ENCODE results near the gene LGALSL. TPM values are rescaled to one million over a fixed set of nuclear protein-coding genes. Genes with fewer than 3 reads are reported as not detected.

Gene LGALSL
- total RNA-seq, 2 experiments from 2014 or later = 3.2 to 4.5 TPM

DNA sequence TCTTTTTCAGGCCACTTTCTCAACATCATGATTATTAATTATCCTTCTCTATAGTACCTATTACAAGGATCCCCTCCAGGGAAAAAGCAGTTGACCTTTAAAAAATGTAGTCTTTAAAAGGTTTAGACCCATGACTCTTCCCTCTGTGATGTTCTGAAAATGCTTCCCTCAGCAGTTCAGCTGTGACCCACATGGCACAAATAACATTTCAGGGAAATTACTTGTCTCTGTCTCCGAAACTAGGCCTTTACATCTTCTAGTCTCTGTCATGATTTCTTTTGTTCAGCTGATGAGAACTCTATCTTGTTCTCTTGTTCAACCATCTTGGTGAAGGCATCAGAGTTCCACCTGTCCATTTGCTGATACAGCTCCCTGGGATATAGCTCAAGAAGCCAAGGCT, 28.3 kb downstream of the LGALSL start:
- no peak overlapping the region for H3K4me3 ChIP-seq (ENCODE audit: low read depth, low read length, poor library complexity, severe bottlenecking)
- H3K27ac ChIP-seq (ENCODE audit: low read depth, low read length, poor library complexity, severe bottlenecking) = no peak overlapping the region
- H3K4me2 ChIP-seq (ENCODE audit: low read length) = no peak overlapping the region
- no peaks in the 10 kb centered on the region for H4K20me1 ChIP-seq (ENCODE audit: insufficient read depth, low read length)
- no peaks in the 10 kb centered on the region for H3K9me2 ChIP-seq (ENCODE audit: insufficient read depth, low read length)
- H3K4me1 ChIP-seq (ENCODE audit: insufficient read depth, low read length, poor library complexity, severe bottlenecking) = no peaks in the 10 kb centered on the region
- no peaks in the 10 kb centered on the region for H3K36me3 ChIP-seq (ENCODE audit: insufficient read depth, low read length)
- H3K79me2 ChIP-seq (ENCODE audit: insufficient read depth, low read depth, low read length) = no peaks in the 10 kb centered on the region
- no peaks in the 10 kb centered on the region for H3K9me3 ChIP-seq (ENCODE audit: low read length)
- BruUV-seq (replicated peaks) = no TSS peak
- no peak overlapping the region for H2AFZ ChIP-seq (ENCODE audit: low read length)
- ChIA-PET POLR2A (interaction anchor here (0.5 to 0.7 kb wide), 2 partner anchors 32 to 459 kb away, joined by 3 to 4 read pairs; no protein-coding TSS in a partner anchor), CTCF (ENCODE audit: unreplicated experiment) (interaction anchor here (1.6 kb wide), 1 partner anchor 151 kb away, joined by 7 read pairs; no protein-coding TSS in a partner anchor)
- TF ChIP-seq EZH2phosphoT487 (IDR thresholded peaks at IDR 0.05; ENCODE audit: borderline replicate concordance, low read depth, low read length) = no peak
- TF ChIP-seq, protein P1, sequence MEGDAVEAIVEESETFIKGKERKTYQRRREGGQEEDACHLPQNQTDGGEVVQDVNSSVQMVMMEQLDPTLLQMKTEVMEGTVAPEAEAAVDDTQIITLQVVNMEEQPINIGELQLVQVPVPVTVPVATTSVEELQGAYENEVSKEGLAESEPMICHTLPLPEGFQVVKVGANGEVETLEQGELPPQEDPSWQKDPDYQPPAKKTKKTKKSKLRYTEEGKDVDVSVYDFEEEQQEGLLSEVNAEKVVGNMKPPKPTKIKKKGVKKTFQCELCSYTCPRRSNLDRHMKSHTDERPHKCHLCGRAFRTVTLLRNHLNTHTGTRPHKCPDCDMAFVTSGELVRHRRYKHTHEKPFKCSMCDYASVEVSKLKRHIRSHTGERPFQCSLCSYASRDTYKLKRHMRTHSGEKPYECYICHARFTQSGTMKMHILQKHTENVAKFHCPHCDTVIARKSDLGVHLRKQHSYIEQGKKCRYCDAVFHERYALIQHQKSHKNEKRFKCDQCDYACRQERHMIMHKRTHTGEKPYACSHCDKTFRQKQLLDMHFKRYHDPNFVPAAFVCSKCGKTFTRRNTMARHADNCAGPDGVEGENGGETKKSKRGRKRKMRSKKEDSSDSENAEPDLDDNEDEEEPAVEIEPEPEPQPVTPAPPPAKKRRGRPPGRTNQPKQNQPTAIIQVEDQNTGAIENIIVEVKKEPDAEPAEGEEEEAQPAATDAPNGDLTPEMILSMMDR (conservative IDR thresholded peaks at IDR 0.05; ENCODE audit: low read length) = no peak
- DNase-seq (ENCODE audit: low spot score) = no peak
- intact Hi-C loops (cut with micrococcal nuclease; ENCODE audit: unreplicated experiment) = no loop called here

DNA sequence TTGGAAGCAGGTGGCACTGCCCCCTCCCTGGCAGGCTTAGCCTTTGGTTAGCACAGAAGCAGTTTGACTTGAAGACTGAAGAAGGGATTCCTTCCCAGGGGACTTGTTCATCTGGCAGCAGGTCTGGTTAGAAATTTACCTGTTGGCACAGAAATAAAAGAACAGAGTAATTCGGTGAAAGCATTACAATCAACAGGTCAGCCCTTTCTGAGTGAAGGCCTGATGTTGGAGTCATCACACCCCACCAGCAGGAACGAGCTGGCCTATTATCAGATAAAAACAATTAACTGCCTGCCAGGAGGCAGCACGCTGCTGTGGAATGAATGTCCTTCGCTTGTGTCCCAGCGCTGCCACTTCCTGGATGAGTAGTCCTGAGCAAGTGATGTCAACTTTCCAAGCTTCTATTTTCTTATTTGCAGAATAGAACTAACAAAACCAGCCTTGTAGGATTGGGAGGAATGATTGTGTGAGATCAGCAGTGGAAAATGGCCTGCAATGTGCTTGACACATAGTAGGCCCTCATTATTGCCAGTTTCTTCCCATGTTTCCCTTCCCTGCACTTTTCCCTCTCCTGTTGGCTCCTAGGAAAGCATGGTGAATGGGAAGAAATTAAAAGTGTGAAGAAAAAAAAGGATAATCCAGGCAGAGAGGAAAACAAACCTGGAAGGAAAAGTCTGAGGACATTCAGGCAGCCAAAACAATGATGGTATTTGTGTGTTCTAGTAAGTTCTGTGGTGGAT, 29.0 kb downstream of the LGALSL start:
- intact Hi-C loops (cut with micrococcal nuclease; ENCODE audit: unreplicated experiment) = no loop called here
- ChIA-PET POLR2A (interaction anchor here (0.7 kb wide), 1 partner anchor 31 kb away, joined by 4 read pairs; no protein-coding TSS in a partner anchor), CTCF (ENCODE audit: unreplicated experiment) (interaction anchor here (1.6 kb wide), 1 partner anchor 152 kb away, joined by 7 read pairs; no protein-coding TSS in a partner anchor)
- no TSS peak for BruUV-seq (replicated peaks)
- H3K9me2 ChIP-seq (ENCODE audit: insufficient read depth, low read length) = no peaks in the 10 kb centered on the region
- no peak overlapping the region for H2AFZ ChIP-seq (ENCODE audit: low read length)
- TF ChIP-seq, protein P1 (conservative IDR thresholded peaks at IDR 0.05; ENCODE audit: low read length) = no peak
- no peak for TF ChIP-seq EZH2phosphoT487 (IDR thresholded peaks at IDR 0.05; ENCODE audit: borderline replicate concordance, low read depth, low read length)
- no peak overlapping the region for H3K27ac ChIP-seq (ENCODE audit: low read depth, low read length, poor library complexity, severe bottlenecking)
- no peaks in the 10 kb centered on the region for H4K20me1 ChIP-seq (ENCODE audit: insufficient read depth, low read length)
- H3K79me2 ChIP-seq (ENCODE audit: insufficient read depth, low read depth, low read length) = no peaks in the 10 kb centered on the region
- H3K4me3 ChIP-seq (ENCODE audit: low read depth, low read length, poor library complexity, severe bottlenecking) = no peak overlapping the region
- H3K36me3 ChIP-seq (ENCODE audit: insufficient read depth, low read length) = no peaks in the 10 kb centered on the region
- no peaks in the 10 kb centered on the region for H3K4me1 ChIP-seq (ENCODE audit: insufficient read depth, low read length, poor library complexity, severe bottlenecking)
- H3K4me2 ChIP-seq (ENCODE audit: low read length) = no peak overlapping the region
- no peaks in the 10 kb centered on the region for H3K9me3 ChIP-seq (ENCODE audit: low read length)
- DNase-seq (ENCODE audit: low spot score) = no peak

GRCh38 chr2:64485331-64485730, 31.4 kb downstream of the LGALSL start:
- no TSS peak for BruUV-seq (replicated peaks)
- Histone ChIP-seq H3K79me2 (ENCODE audit: insufficient read depth, low read depth, low read length) (no peaks in the 10 kb centered on the region), H3K4me3 (ENCODE audit: low read depth, low read length, poor library complexity, severe bottlenecking) (no peak overlapping the region), H3K9me2 (ENCODE audit: insufficient read depth, low read length) (no peaks in the 10 kb centered on the region), H3K27ac (ENCODE audit: low read depth, low read length, poor library complexity, severe bottlenecking) (no peak overlapping the region), H3K4me2 (ENCODE audit: low read length) (no peak overlapping the region), H3K4me1 (ENCODE audit: insufficient read depth, low read length, poor library complexity, severe bottlenecking) (no peaks in the 10 kb centered on the region), H2AFZ (ENCODE audit: low read length) (no peak overlapping the region), H4K20me1 (ENCODE audit: insufficient read depth, low read length) (no peaks in the 10 kb centered on the region), H3K36me3 (ENCODE audit: insufficient read depth, low read length) (no peaks in the 10 kb centered on the region), H3K9me3 (ENCODE audit: low read length) (no peaks in the 10 kb centered on the region)
- no peak for TF ChIP-seq EZH2phosphoT487 (IDR thresholded peaks at IDR 0.05; ENCODE audit: borderline replicate concordance, low read depth, low read length)
- TF ChIP-seq, protein P1 (conservative IDR thresholded peaks at IDR 0.05; ENCODE audit: low read length) = no peak
- no peak for DNase-seq (ENCODE audit: low spot score)
- ChIA-PET POLR2A (interaction anchor here (0.5 to 0.6 kb wide), 3 partner anchors 154 to 549 kb away, joined by 3 read pairs; no protein-coding TSS in a partner anchor), CTCF (ENCODE audit: unreplicated experiment) (interaction anchor here (1.0 kb wide), 1 partner anchor 155 kb away, joined by 3 read pairs; no protein-coding TSS in a partner anchor)
- intact Hi-C loops (cut with micrococcal nuclease; ENCODE audit: unreplicated experiment) = no loop called here

Data from OCI-LY7 (cell line).